Right atrium auricular region (tissue), 2 donors: Measurements from ENCODE around the gene PGGHG. TPM values are rescaled to one million over a fixed set of nuclear protein-coding genes. Genes with fewer than 3 reads are reported as not detected.
"Not testable (repeated sequence)": the region's sequence is repeated elsewhere in the genome, so short reads cannot be mapped to it uniquely, and the experiment has no call there.

Experiments
- DNase-seq: peaks from one replicate; pipeline ENCODE4 v3.0.0-alpha.2; 2019; ENCODE audit warnings: low spot score
- H3K27ac ChIP-seq, 2 donors: fragments of 200-600 bp; sonication (generic); 1 replicate in 1 of 2; 2 replicates in 1 of 2; pipeline ENCODE4 v1.5.1; 2016 to 2019
- H3K27me3 ChIP-seq, 2 donors: fragments of 200-600 bp; sonication (generic); one replicate each; pipeline versions ENCODE4 v1.5.1 to v1.6.0; 2017 to 2019
- H3K36me3 ChIP-seq: fragments of 200-600 bp; sonication (generic); one replicate; pipeline ENCODE4 v1.5.1; 2016
- H3K4me1 ChIP-seq, 2 donors: fragments of 200-600 bp; sonication (generic); one replicate each; pipeline versions ENCODE4 v1.5.1 to v1.6.0; 2017 to 2019
- H3K4me3 ChIP-seq, 2 donors: fragments of 200-600 bp; sonication (generic); 1 replicate in 1 of 2; 2 replicates in 1 of 2; pipeline ENCODE4 v1.5.1; 2017 to 2019; ENCODE audit warnings: mild to moderate bottlenecking in 1 of 2, moderate library complexity in 1 of 2
- H3K9me3 ChIP-seq, 2 donors: fragments of 200-600 bp; sonication (generic); one replicate each; pipeline ENCODE4 v1.5.1; 2019
- total RNA-seq, 2 donors: library from RNA; depleted of rRNA; stranded (reverse); fragments of >200 nt; gene quantifications; one replicate each; pipeline ENCODE4 v1.1.0, GENCODE V29; 2016
- TF ChIP-seq, protein P1 (sequence below), 2 donors: fragments of 200-600 bp; sonication (generic); IDR thresholded peaks; one replicate each; pipeline ENCODE4 v1.5.1; 2019; ENCODE audit warnings: antibody characterized with exemption in 2 of 2

The PGGHG gene
- total RNA-seq, 2 donors from 2014 or later, result 4.9 to 9.4 TPM

DNA sequence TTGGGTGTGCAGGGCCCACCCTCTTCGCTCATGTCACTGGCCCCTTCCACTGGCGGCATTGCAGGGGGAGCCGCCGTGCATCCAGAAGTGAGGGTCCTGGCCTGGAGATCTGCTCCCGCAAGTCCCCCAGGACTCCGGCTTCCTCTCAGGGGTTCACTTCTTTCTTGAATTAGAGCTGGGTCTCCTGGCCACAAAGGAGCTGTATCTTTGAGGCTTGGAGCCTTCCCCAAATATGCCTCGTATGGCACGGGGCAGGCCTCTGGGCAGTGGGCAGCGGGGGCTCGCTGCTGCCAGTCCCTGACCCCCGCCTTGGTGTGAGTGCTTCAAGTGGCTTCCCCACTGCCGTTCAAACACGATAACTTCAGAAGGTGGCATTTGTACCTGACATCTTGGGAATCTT lies 39.1 kb downstream of the PGGHG start:
- Histone ChIP-seq H3K27me3 (no peaks in the 10 kb centered on the region), H3K4me3 (no peak overlapping the region), H3K4me1 (peaks cover 0 to 38% of the 10 kb centered on the region in 2 donors), H3K36me3 (no peaks in the 10 kb centered on the region), H3K9me3 (no peaks in the 10 kb centered on the region), H3K27ac (peak overlapping the region in 1 of 2 donors; percentile 90)
- no peak for DNase-seq
- TF ChIP-seq, protein P1, sequence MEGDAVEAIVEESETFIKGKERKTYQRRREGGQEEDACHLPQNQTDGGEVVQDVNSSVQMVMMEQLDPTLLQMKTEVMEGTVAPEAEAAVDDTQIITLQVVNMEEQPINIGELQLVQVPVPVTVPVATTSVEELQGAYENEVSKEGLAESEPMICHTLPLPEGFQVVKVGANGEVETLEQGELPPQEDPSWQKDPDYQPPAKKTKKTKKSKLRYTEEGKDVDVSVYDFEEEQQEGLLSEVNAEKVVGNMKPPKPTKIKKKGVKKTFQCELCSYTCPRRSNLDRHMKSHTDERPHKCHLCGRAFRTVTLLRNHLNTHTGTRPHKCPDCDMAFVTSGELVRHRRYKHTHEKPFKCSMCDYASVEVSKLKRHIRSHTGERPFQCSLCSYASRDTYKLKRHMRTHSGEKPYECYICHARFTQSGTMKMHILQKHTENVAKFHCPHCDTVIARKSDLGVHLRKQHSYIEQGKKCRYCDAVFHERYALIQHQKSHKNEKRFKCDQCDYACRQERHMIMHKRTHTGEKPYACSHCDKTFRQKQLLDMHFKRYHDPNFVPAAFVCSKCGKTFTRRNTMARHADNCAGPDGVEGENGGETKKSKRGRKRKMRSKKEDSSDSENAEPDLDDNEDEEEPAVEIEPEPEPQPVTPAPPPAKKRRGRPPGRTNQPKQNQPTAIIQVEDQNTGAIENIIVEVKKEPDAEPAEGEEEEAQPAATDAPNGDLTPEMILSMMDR (IDR thresholded peaks at IDR 0.05), result no peak

DNA sequence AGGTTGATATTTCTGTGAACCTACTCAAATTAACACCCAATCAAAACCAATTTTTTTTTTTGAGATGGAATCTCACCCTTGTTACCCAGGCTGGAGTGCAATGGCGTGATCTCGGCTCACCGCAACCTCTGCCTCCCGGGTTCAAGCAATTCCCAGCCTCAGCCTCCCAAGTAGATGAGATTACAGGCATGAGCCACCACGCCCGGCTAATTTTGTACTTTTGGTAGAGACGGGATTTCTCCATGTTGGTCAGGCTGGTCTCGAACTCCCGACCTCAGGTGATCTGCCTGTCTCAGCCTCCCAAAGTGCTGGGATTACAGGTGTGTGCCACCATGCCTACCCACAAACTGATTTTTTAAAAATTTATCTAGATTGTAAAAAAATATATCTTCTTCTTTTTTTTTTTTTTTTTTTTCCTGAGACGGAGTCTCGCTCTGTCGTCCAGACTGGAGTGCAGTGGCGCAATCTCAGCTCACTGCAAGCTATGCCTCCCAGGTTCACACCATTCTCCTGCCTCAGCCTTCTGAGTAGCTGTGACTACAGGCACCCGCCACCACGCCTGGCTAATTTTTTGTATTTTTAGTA lies 39.7 kb downstream of the PGGHG start:
- H3K4me1 ChIP-seq, result peaks cover 0 to 38% of the 10 kb centered on the region in 2 donors
- H3K9me3 ChIP-seq, DNase-seq, H3K4me3 ChIP-seq, H3K36me3 ChIP-seq, H3K27me3 ChIP-seq, H3K27ac ChIP-seq: not testable (repeated sequence)

DNA sequence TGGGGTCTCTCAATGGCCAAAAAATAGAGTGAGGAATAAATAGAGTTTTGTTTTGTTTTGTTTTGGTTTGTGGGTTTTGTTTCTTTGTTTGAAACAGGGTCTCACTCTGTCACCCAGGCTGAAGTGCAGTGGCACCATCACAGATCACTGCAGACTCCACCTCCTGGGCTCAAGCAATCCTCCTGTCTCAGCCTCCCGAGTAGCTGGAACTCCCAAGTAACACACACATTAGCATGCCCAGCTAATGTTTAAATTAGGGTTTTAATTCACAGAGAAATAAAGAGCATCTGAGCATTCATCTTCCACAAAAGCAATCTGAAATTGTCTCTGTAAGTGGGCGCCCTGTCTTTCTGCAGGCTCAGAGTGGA lies 40.9 kb downstream of the PGGHG start:
- Histone ChIP-seq H3K36me3 (no peaks in the 10 kb centered on the region), H3K4me1 (peaks cover 0 to 37% of the 10 kb centered on the region in 2 donors), H3K9me3 (no peaks in the 10 kb centered on the region), H3K4me3 (no peak overlapping the region), H3K27me3 (no peaks in the 10 kb centered on the region), H3K27ac (no peak overlapping the region)
- no peak for DNase-seq
- TF ChIP-seq, protein P1 (IDR thresholded peaks at IDR 0.05), result no peak

DNA sequence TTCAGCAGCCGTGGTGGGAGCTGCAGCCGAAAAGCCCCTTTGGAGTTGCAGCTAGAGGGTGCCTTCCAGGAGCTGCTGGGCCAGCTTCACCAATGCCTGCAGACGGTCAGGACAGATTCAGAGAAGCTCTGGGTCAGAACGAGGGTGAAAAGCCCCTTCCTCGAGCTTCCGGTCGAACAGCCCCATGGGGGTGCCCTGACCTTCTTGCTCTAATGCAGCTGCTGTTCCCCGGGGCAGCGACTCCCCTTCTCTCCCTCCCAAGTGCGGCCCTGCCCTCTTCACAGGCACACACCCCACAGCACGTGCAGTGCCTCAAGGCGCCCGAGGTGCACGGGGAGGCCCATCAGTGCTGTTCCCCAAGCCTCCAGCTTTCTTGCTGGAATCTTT lies 41.4 kb downstream of the PGGHG start:
- TF ChIP-seq, protein P1 (IDR thresholded peaks at IDR 0.05), result no peak
- Histone ChIP-seq H3K4me1 (peaks cover 0 to 41% of the 10 kb centered on the region in 2 donors), H3K4me3 (no peak overlapping the region), H3K9me3 (no peaks in the 10 kb centered on the region), H3K36me3 (no peaks in the 10 kb centered on the region), H3K27ac (no peak overlapping the region), H3K27me3 (no peaks in the 10 kb centered on the region)
- DNase-seq, result no peak

DNA sequence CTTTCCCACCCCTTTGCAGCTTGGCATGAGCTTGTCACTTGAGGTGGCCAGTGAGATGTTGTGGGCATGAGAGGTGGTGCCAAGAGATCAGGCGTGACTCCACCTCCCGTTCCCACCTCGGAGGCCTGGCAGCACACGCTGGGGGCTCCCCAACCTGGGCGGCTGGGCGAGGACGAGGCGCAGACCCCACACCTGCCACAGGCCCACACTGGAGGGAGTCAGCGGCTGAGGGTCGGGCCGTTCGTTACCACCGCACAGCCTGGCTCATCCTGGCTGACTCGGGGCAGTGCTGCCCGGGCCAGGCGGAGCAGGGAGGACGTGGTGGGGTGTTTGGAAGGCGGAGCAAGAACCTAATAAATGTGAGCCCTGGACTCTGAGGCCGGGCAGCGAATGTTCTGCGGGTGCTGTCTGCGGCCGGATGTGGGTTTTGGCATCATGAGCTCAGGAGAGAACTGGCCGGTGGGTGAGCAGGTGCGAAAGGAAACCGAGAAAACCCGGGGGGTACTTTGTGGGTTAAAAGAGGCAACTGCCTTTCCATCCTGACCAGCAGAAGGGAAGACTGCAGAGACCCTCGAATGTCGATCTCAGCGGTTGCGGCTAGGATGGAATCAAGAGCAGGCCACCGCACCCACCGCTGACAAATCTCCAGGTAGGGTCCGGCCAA lies 41.9 kb downstream of the PGGHG start:
- Histone ChIP-seq H3K9me3 (no peaks in the 10 kb centered on the region), H3K4me3 (no peak overlapping the region), H3K27me3 (no peaks in the 10 kb centered on the region), H3K36me3 (no peaks in the 10 kb centered on the region), H3K27ac (no peak overlapping the region), H3K4me1 (peaks cover 0 to 42% of the 10 kb centered on the region in 2 donors)
- no peak for DNase-seq
- TF ChIP-seq, protein P1 (IDR thresholded peaks at IDR 0.05), result no peak

DNA sequence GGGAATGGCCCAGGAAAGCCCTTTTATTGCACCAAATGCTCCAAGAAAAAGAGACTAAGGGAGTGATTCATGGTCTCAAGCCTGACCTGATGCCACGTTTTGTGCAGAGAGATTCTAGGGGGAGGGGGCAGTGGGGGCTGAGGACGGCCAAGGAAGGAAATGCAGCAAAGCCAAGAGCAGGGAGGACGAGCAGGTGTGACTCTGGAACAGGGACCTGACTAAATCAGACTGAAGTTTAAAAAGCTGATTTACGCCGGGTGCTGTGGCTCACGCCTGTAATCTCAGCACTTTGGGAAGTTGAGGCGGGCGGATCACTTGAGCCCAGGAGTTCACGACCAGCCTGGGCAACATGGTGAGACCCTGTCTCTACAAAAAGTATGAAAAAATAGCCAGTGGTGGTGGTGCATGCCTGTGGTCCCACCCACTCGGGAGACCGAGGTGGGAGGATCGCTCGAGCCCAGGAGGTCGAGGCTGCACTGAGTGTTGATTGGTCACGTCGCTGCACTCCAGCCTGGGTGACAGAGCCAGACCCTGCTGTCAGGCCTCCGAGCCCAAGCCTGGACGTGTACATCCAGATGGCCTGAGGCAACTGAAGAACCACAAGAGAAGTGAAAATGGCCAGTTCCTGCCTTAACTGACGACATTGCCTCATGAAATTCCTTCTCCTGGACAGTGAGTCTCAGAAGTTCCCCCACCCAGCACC lies 42.6 kb downstream of the PGGHG start:
- Histone ChIP-seq H3K27ac (no peak overlapping the region), H3K36me3 (no peaks in the 10 kb centered on the region), H3K4me3 (no peak overlapping the region), H3K27me3 (no peaks in the 10 kb centered on the region), H3K4me1 (peaks cover 0 to 42% of the 10 kb centered on the region in 2 donors), H3K9me3 (no peaks in the 10 kb centered on the region)
- TF ChIP-seq, protein P1 (IDR thresholded peaks at IDR 0.05), result no peak
- DNase-seq, result no peak
